Heart right ventricle (tissue), 16 donors: Measurements from ENCODE around the gene FAM3A. TPM values are rescaled to one million over a fixed set of nuclear protein-coding genes. Genes with fewer than 3 reads are reported as not detected.

ENCODE experiments used
- ATAC-seq, 8 donors: fragments of 200-7000 bp; cut with Tn5 transposase; one replicate each; pipeline ENCODE4 v1.9.1; 2020; ENCODE audit warnings: mild to moderate bottlenecking in 8 of 8, moderate library complexity in 8 of 8, moderate number of reproducible peaks in 1 of 8
- DNase-seq, 2 donors: peaks; one replicate each; pipeline ENCODE4 v3.0.0-alpha.2; 2020
- H3K27ac ChIP-seq, 10 donors: fragments of 200-600 bp; sonication (generic) in 2 of 10; one replicate each; pipeline versions ENCODE4 v1.5.0 to v1.8.0; 2020 to 2022; ENCODE audit warnings: mild to moderate bottlenecking in 3 of 10
- H3K27me3 ChIP-seq, 7 donors: fragments of 200-600 bp; one replicate each; pipeline ENCODE4 v1.8.0; 2021 to 2022; ENCODE audit warnings: mild to moderate bottlenecking in 2 of 7
- H3K36me3 ChIP-seq, 9 donors: fragments of 200-600 bp; sonication (generic) in 1 of 9; one replicate each; pipeline versions ENCODE4 v1.5.0 to v1.8.0; 2020 to 2022; ENCODE audit warnings: mild to moderate bottlenecking in 2 of 9
- H3K4me1 ChIP-seq, 9 donors: fragments of 200-600 bp; sonication (generic) in 1 of 9; one replicate each; pipeline versions ENCODE4 v1.5.0 to v1.8.0; 2020 to 2022; ENCODE audit warnings: mild to moderate bottlenecking in 4 of 9
- H3K4me3 ChIP-seq, 10 donors: fragments of 200-600 bp; sonication (generic) in 2 of 10; one replicate each; pipeline versions ENCODE4 v1.5.0 to v1.8.0; 2020 to 2022; ENCODE audit warnings: mild to moderate bottlenecking in 7 of 10, moderate library complexity in 2 of 10
- H3K9me3 ChIP-seq, 11 donors: fragments of 200-600 bp in 10 of 11; sonication (generic) in 2 of 11; one replicate each; pipeline versions ENCODE4 v1.5.0 to v1.8.0; 2013 to 2022; ENCODE audit warnings: mild to moderate bottlenecking in 2 of 11, control low read depth in 1 of 11, moderate library complexity in 1 of 11
- CTCF ChIP-seq, 9 donors: fragments of 200-600 bp; sonication (generic) in 2 of 9; IDR thresholded peaks; one replicate each; pipeline versions ENCODE4 v1.5.0 to v1.8.0; 2021 to 2022; ENCODE audit warnings: antibody characterized with exemption in 9 of 9, mild to moderate bottlenecking in 5 of 9, moderate library complexity in 1 of 9
- WGBS, 2 donors: extraction: QIAGEN DNeasy Blood & Tissue Kit; methylation state at CpG; one replicate each; pipeline ENCODE4 v1.1.7; 2013; ENCODE audit warnings: inconsistent platforms in 1 of 2; 5-methylcytosine and 5-hydroxymethylcytosine counted together
- intact Hi-C, 10 donors: fragments of 100-400 bp; cut with DNase I; formaldehyde crosslinking; loops; one replicate each; pipeline versions ENCODE4 v1.11.1 to v1.14.2; 2022
- polyA plus RNA-seq, 2 donors: library from polyadenylated mRNA; stranded (reverse); fragments of 200-250 nt; gene quantifications; one replicate each; pipeline ENCODE4 v1.2.3, GENCODE V29; 2013
- total RNA-seq, 10 donors: library from RNA; stranded (reverse); fragmentation: NEBNext Ultra II Directional in 3 of 10; extraction: Animal tissue kit (Norgen Biotek cat#: 25700) in 3 of 10; gene quantifications; one replicate each; pipeline versions ENCODE4 v1.2.1 to v1.2.4, GENCODE V29; 2021 to 2023
- donor health status: Arrhythmogenic right ventricular cardiomyopathy.
- donor health status: ischemic (EF 13 %, LVEDD 7.1; RV severe dilation, severe dysfunction).
- donor health status: healthy with polysubstance abuse.
- donor health status: DM: no; HTN: yes; CAD: no.
- donor health status: DM: no; HTN: no; CAD: no.
- donor health status: ischemic (EF 25% LVEDD 6.9; RV normal size, moderate dysfunction).
- donor health status: ischemic (EF 25% LVEDD 5.7; RV mildly dilated, moderate dysfunction).
- donor health status: healthy.
- donor health status: DM: yes; HTN: yes; CAD: no.
- donor health status: Ischemic cardiomyopathy.
- donor health status: ischemic (EF 35%, LVEDD 5.7; RV mildly dilated, moderate dysfunction).
- donor health status: nonischemic (EF 11% LVEDD 7.7; RV severe dilation, severe dysfunction).
- donor health status: DM: yes; HTN: yes; CAD: no.
- donor health status: PGD.
- donor health status: ischemic (EF 29% LVEDD 5.4; RV normal size, mild dysfunction).
- donor health status: nonischemic (EF 23%, LVEDD 6.1; RV moderate dilation, normal function).

Gene FAM3A
- total and polyA plus RNA-seq, 12 donors = 36.5 to 76.6 (median 54.8) TPM

- intact Hi-C loops = no loop called here
- Histone ChIP-seq H3K4me3 (no peak overlapping the region), H3K36me3 (peaks cover 0 to 25% (median 0%) of the 10 kb centered on the region in 9 donors), H3K4me1 (peaks cover 0 to 12% (median 2%) of the 10 kb centered on the region in 9 donors), H3K27me3 (peaks cover 0 to 9% (median 0%) of the 10 kb centered on the region in 7 donors), H3K27ac (no peak overlapping the region), H3K9me3 (no peaks in the 10 kb centered on the region)
- no peak for TF ChIP-seq CTCF (IDR thresholded peaks at IDR 0.05)
- DNase-seq (no peak), ATAC-seq (peak in 1 of 8 donors; percentile 15)
- 90% methylated on average over 6 of the region's 6 CpGs for WGBS, 2 donors
These were observed 13.2 kb upstream of the FAM3A start for GRCh38 chrX:154529206-154529612.

GRCh38 chrX:154526901-154527675 is 11.1 kb upstream of the FAM3A start:
- 6% methylated on average over 11 to 15 of the region's 15 CpGs for WGBS, 2 donors
- DNase-seq = peak; percentile 68 to 82
- no peaks in the 10 kb centered on the region for H3K9me3 ChIP-seq
- peak overlapping the region in 9 of 10 donors; percentile 8 to 47 (median 38) for H3K4me3 ChIP-seq
- ATAC-seq = peak; percentile 73 to 95 (median 91)
- peaks cover 0 to 4% (median 0%) of the 10 kb centered on the region in 9 donors for H3K36me3 ChIP-seq
- peak in 8 of 9 donors; percentile 17 to 66 (median 56) for TF ChIP-seq CTCF (IDR thresholded peaks at IDR 0.05)
- peak overlapping the region; percentile 50 to 89 (median 77) for H3K27ac ChIP-seq
- H3K27me3 ChIP-seq = peaks cover 0 to 13% (median 0%) of the 10 kb centered on the region in 7 donors
- H3K4me1 ChIP-seq = peaks cover 0 to 10% (median 0%) of the 10 kb centered on the region in 9 donors
- intact Hi-C loops = no loop called here

GRCh38 chrX:154525606-154526490 is 9.8 kb upstream of the FAM3A start:
- Histone ChIP-seq H3K4me3 (no peak overlapping the region), H3K36me3 (no peaks in the 10 kb centered on the region), H3K9me3 (no peaks in the 10 kb centered on the region), H3K4me1 (peaks cover 0 to 10% (median 0%) of the 10 kb centered on the region in 9 donors), H3K27ac (peak overlapping the region in 1 of 10 donors; percentile 89), H3K27me3 (peaks cover 0 to 13% (median 0%) of the 10 kb centered on the region in 7 donors)
- intact Hi-C loops = no loop called here
- ATAC-seq (no peak), DNase-seq (no peak)
- 82 to 85% methylated on average over 14 of the region's 14 CpGs for WGBS, 2 donors
- no peak for TF ChIP-seq CTCF (IDR thresholded peaks at IDR 0.05)

- H3K27ac ChIP-seq = no peak overlapping the region
- ATAC-seq = no peak
These were observed 3.4 kb upstream of the FAM3A start for GRCh38 chrX:154519389-154519788.

More at GRCh38 chrX:154519389-154519788, 3.4 kb upstream of the FAM3A start:
- Histone ChIP-seq H3K9me3 (peaks cover 0 to 4% (median 0%) of the 10 kb centered on the region in 11 donors), H3K27me3 (peaks cover 0 to 9% (median 0%) of the 10 kb centered on the region in 7 donors), H3K4me1 (peaks cover 0 to 25% (median 13%) of the 10 kb centered on the region in 9 donors), H3K4me3 (no peak overlapping the region), H3K36me3 (no peaks in the 10 kb centered on the region)
- 89 to 91% methylated on average over 8 of the region's 8 CpGs for WGBS, 2 donors
- DNase-seq = no peak
- no peak for TF ChIP-seq CTCF (IDR thresholded peaks at IDR 0.05)
- intact Hi-C loops = loop anchor here in 1 of 10 donors (10.0 kb wide), 2 partner anchors 65 to 125 kb away; partner anchors contain the start of genes PLXNA3 and RPL10
